ENCODE data around the gene HSD11B1.

The HSD11B1 gene

DNA sequence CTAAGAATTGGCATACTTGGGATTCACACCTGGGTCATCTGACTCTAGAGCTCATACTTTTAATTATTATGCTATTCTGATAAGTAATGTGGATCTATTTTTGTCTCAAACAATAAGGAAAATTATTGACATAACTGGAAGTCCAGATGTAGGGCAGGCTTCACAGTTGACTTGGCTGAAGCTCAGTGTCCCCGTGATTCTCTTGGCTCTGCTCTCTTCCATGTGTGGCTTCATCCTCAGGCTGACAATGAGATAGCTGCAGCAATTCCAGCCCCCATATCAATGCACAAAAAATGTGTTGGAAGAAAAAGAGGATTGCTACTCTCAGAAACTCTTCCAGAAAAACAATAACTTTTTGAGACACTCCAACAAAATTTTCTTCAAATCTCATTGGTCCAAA, 23.8 kb downstream of the HSD11B1 start:
- Histone ChIP-seq H3K9ac (ENCODE audit: low read length) (no peak overlapping the region), H3K27ac (ENCODE audit: low read depth, low read length) (no peak overlapping the region), H3K27me3 (ENCODE audit: control insufficient read depth in 1 of 2, insufficient read depth in 2 of 2, low read length in 2 of 2) (no peaks in the 10 kb centered on the region), H3K4me3 (ENCODE audit: low read depth in 1 of 2, low read length in 2 of 2) (no peak overlapping the region), H3K4me1 (ENCODE audit: insufficient read depth, low read length) (peaks cover 3% of the 10 kb centered on the region), H3K36me3 (ENCODE audit: insufficient read depth, low read length) (no peaks in the 10 kb centered on the region), H3K9me3 (ENCODE audit: low read length) (no peaks in the 10 kb centered on the region)

DNA sequence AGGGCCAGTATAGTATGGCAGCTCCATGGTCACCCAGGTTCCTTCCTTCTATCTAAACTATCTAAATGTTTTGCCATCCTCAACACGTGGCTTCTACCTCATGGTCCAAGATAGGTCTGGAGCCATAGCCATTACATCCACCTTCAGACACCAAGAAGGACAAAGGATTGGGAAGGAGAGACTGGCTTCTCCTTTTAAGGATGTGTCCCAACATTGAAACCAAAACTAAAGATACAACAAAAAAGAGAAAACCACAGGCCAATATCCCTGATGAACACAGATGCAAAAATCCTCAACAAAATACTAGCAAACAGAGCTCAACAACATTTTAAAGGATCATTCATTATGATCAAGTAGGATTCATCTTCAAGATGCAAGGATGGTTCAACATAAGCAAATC, 24.8 kb downstream of the HSD11B1 start:
- no peaks in the 10 kb centered on the region for H3K36me3 ChIP-seq (ENCODE audit: insufficient read depth, low read length)
- no peaks in the 10 kb centered on the region for H3K9me3 ChIP-seq (ENCODE audit: low read length)
- H3K9ac ChIP-seq (ENCODE audit: low read length): no peak overlapping the region
- H3K4me3 ChIP-seq (ENCODE audit: low read depth in 1 of 2, low read length in 2 of 2): no peak overlapping the region
- H3K27ac ChIP-seq (ENCODE audit: low read depth, low read length): no peak overlapping the region
- H3K4me1 ChIP-seq (ENCODE audit: insufficient read depth, low read length): peaks cover 10% of the 10 kb centered on the region
- H3K27me3 ChIP-seq (ENCODE audit: control insufficient read depth in 1 of 2, insufficient read depth in 2 of 2, low read length in 2 of 2): no peaks in the 10 kb centered on the region

DNA sequence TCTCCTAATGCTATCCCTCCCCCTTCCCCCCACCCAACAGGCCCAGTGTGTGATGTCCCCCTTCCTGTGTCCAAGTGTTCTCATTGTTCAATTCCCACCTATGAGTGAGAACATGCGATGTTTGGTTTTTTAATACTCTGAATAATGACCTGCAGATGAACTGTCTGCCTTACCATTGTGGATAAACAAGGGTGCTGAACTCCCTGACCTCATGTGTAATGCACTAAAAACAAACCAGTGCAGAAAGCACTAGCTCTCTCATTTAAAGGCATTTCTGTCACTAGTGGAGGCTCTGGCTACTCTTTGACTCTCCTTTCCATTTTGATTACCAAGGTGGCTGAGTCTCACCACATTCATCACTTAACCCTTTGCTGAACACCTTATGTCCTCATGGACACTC, 28.1 kb downstream of the HSD11B1 start:
- Histone ChIP-seq H3K27ac (ENCODE audit: low read depth, low read length) (no peak overlapping the region), H3K9me3 (ENCODE audit: low read length) (no peaks in the 10 kb centered on the region), H3K9ac (ENCODE audit: low read length) (no peak overlapping the region), H3K27me3 (ENCODE audit: control insufficient read depth in 1 of 2, insufficient read depth in 2 of 2, low read length in 2 of 2) (no peaks in the 10 kb centered on the region), H3K36me3 (ENCODE audit: insufficient read depth, low read length) (no peaks in the 10 kb centered on the region), H3K4me1 (ENCODE audit: insufficient read depth, low read length) (peaks cover 10% of the 10 kb centered on the region), H3K4me3 (ENCODE audit: low read depth in 1 of 2, low read length in 2 of 2) (no peak overlapping the region)

DNA sequence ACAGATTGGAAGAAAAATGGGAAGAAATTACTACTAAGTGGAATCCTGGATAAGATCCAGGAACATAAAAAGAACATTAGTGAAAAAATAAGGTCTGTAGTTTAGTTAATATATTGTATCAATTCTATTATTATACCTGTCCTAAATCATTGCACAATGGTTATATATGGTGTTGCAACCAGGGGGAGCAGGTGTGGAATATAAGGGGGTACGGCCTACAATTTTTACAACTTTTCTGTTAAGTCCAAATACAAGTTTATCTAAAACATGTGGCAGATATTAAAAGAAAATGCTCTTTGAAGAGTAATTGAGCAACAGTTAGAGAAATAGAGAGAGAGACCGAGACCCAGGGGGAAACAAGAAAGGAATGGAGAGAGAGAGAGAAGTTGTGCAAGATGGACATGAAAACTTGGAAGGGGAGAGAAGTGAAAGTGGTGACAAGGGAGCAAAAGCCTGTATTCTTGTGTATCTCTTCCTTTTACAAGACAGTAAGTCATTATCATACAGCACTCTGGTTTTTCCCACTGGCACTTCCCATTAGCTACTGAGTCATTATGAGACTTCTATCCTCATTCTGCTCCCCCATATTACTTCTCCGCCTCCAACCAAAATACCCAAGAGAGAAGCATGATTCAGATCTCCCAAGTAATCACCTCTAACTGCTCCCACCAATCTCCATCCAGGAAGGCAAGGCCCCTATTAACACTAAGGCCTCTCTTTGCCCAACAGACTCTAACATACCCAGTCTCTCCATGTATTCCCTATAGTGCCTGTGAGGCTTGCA, 29.0 kb downstream of the HSD11B1 start:
- no peaks in the 10 kb centered on the region for H3K9me3 ChIP-seq (ENCODE audit: low read length)
- H3K9ac ChIP-seq (ENCODE audit: low read length): no peak overlapping the region
- H3K27me3 ChIP-seq (ENCODE audit: control insufficient read depth in 1 of 2, insufficient read depth in 2 of 2, low read length in 2 of 2): no peaks in the 10 kb centered on the region
- no peaks in the 10 kb centered on the region for H3K36me3 ChIP-seq (ENCODE audit: insufficient read depth, low read length)
- H3K4me1 ChIP-seq (ENCODE audit: insufficient read depth, low read length): peaks cover 10% of the 10 kb centered on the region
- H3K4me3 ChIP-seq (ENCODE audit: low read depth in 1 of 2, low read length in 2 of 2): no peak overlapping the region
- no peak overlapping the region for H3K27ac ChIP-seq (ENCODE audit: low read depth, low read length)

DNA sequence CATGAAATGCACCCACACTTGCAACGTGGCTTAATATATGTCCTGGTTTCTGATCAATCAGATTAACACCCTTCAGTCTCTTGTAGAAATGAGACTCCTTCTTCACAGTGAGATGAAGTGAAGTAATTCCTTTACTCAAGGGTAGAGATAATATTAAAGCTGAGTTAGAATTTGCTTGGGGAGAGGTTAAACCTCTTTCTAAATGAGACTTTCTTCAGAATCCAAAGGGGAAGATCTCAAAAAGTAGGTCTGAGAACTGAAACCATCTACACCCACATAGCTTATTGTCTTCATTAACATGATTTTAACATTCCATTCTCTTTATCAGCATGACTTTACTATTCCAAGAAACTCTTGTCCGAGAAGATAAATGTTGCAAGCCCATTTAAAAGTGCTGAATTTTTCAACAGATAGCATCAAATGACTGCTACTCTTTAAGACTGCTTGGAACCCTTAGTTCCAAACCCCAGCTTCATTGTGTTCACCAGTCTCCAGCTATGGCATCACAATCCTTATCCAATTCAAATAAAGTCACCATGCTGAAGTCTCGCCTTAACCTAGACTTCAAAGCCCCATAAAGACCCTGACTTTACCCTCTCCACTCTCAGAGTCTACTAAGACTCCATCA, 32.0 kb downstream of the HSD11B1 start:
- Histone ChIP-seq H3K27ac (ENCODE audit: low read depth, low read length) (no peak overlapping the region), H3K36me3 (ENCODE audit: insufficient read depth, low read length) (no peaks in the 10 kb centered on the region), H3K27me3 (ENCODE audit: control insufficient read depth in 1 of 2, insufficient read depth in 2 of 2, low read length in 2 of 2) (no peaks in the 10 kb centered on the region), H3K4me1 (ENCODE audit: insufficient read depth, low read length) (peaks cover 11% of the 10 kb centered on the region), H3K9ac (ENCODE audit: low read length) (no peak overlapping the region), H3K4me3 (ENCODE audit: low read depth in 1 of 2, low read length in 2 of 2) (no peak overlapping the region), H3K9me3 (ENCODE audit: low read length) (no peaks in the 10 kb centered on the region)

DNA sequence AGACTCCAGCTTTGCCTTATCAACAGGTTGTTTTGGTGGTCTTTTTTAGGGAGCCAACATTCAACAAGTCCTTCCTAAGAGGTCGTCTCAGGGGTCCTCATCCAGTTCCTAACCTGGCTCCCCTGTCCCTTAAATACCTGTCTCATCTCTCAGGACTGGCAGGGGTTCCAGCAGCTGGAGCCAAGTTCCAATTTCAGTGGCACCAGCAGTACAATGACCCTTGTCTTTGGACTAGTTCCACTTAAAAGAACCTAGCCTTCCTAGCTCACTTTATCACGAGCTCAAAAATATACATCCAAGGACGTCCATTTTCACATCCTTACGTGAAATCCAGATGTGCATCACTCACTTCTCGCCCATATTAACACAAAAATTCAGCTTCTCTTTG, 32.5 kb downstream of the HSD11B1 start:
- no peaks in the 10 kb centered on the region for H3K27me3 ChIP-seq (ENCODE audit: control insufficient read depth in 1 of 2, insufficient read depth in 2 of 2, low read length in 2 of 2)
- peaks cover 15% of the 10 kb centered on the region for H3K4me1 ChIP-seq (ENCODE audit: insufficient read depth, low read length)
- no peak overlapping the region for H3K4me3 ChIP-seq (ENCODE audit: low read depth in 1 of 2, low read length in 2 of 2)
- H3K9ac ChIP-seq (ENCODE audit: low read length): no peak overlapping the region
- no peaks in the 10 kb centered on the region for H3K9me3 ChIP-seq (ENCODE audit: low read length)
- H3K36me3 ChIP-seq (ENCODE audit: insufficient read depth, low read length): no peaks in the 10 kb centered on the region
- no peak overlapping the region for H3K27ac ChIP-seq (ENCODE audit: low read depth, low read length)

DNA sequence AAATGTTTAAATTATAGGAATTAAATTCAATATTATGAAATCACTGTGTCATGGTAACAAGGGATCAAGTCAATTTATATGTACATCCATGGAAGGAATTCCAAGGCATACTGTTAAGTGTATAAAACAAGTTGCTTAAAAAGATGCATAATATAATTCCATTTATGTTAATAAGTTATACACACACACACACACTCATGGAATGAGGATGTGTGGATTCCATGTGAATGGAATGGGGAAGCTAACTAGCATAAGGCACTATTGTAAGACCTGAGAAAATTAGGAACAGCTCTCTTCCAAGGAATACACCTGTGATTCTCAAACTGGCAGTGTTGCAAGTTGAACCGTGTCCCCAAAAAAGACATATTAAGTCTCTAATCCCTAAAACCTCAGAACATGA, 33.6 kb downstream of the HSD11B1 start:
- H3K9me3 ChIP-seq (ENCODE audit: low read length): no peaks in the 10 kb centered on the region
- no peak overlapping the region for H3K4me3 ChIP-seq (ENCODE audit: low read depth in 1 of 2, low read length in 2 of 2)
- no peaks in the 10 kb centered on the region for H3K36me3 ChIP-seq (ENCODE audit: insufficient read depth, low read length)

DNA sequence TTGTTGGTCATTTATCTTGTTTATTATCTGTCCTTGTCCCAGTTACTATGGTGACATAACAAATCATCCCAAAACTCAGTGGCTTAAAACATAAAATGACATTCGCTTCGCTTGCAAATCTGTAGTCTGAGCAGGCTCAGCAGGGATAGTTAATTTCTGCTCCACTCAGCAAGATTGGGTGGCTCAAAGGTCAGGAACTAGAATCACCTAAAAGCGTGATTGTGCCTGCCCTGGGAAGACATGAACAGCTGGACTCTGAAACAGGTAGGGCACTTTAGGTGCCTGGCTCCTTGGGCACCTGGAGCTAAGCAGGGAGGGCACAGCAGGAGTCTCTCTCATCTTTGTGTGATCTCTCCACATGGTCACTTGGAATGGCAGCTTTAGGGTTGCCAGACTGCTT, 36.5 kb downstream of the HSD11B1 start:
- H3K27ac ChIP-seq (ENCODE audit: low read depth, low read length): no peak overlapping the region

More for the DNA sequence above, 33.6 kb downstream of the HSD11B1 start:
- H3K27me3 ChIP-seq (ENCODE audit: control insufficient read depth in 1 of 2, insufficient read depth in 2 of 2, low read length in 2 of 2): no peaks in the 10 kb centered on the region
- H3K4me1 ChIP-seq (ENCODE audit: insufficient read depth, low read length): peaks cover 12% of the 10 kb centered on the region
- H3K9ac ChIP-seq (ENCODE audit: low read length): no peak overlapping the region
- H3K27ac ChIP-seq (ENCODE audit: low read depth, low read length): no peak overlapping the region

DNA sequence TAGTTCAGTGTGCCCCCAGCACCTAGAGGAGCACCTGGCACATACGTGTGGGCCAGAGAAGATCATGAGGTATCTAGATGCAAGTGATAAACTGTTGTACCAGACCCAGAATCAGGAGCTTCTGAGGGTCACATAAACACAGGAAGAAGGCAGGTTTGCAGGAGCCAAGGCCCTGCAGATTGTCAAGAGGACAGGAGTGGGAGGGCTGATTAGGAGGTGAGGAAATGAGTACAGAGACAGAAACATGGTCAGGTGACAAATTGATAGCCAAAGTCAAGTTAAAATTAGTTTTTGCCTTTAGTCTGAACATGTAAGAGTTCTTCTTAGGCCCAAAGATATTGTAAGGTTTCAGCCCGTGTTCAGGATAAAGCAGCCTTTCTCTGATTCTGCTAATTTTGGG, 37.2 kb downstream of the HSD11B1 start:
- Histone ChIP-seq H3K4me3 (ENCODE audit: low read depth in 1 of 2, low read length in 2 of 2) (peak overlapping the region in 1 of 2 donors; percentile 24), H3K36me3 (ENCODE audit: insufficient read depth, low read length) (no peaks in the 10 kb centered on the region), H3K9ac (ENCODE audit: low read length) (no peak overlapping the region), H3K27ac (ENCODE audit: low read depth, low read length) (no peak overlapping the region), H3K27me3 (ENCODE audit: control insufficient read depth in 1 of 2, insufficient read depth in 2 of 2, low read length in 2 of 2) (no peaks in the 10 kb centered on the region), H3K4me1 (ENCODE audit: insufficient read depth, low read length) (peaks cover 5% of the 10 kb centered on the region), H3K9me3 (ENCODE audit: low read length) (no peaks in the 10 kb centered on the region)

More for the DNA sequence above, 36.5 kb downstream of the HSD11B1 start:
- H3K9ac ChIP-seq (ENCODE audit: low read length): no peak overlapping the region
- no peaks in the 10 kb centered on the region for H3K9me3 ChIP-seq (ENCODE audit: low read length)
- H3K36me3 ChIP-seq (ENCODE audit: insufficient read depth, low read length): no peaks in the 10 kb centered on the region
- no peaks in the 10 kb centered on the region for H3K27me3 ChIP-seq (ENCODE audit: control insufficient read depth in 1 of 2, insufficient read depth in 2 of 2, low read length in 2 of 2)
- no peak overlapping the region for H3K4me3 ChIP-seq (ENCODE audit: low read depth in 1 of 2, low read length in 2 of 2)
- peaks cover 5% of the 10 kb centered on the region for H3K4me1 ChIP-seq (ENCODE audit: insufficient read depth, low read length)

DNA sequence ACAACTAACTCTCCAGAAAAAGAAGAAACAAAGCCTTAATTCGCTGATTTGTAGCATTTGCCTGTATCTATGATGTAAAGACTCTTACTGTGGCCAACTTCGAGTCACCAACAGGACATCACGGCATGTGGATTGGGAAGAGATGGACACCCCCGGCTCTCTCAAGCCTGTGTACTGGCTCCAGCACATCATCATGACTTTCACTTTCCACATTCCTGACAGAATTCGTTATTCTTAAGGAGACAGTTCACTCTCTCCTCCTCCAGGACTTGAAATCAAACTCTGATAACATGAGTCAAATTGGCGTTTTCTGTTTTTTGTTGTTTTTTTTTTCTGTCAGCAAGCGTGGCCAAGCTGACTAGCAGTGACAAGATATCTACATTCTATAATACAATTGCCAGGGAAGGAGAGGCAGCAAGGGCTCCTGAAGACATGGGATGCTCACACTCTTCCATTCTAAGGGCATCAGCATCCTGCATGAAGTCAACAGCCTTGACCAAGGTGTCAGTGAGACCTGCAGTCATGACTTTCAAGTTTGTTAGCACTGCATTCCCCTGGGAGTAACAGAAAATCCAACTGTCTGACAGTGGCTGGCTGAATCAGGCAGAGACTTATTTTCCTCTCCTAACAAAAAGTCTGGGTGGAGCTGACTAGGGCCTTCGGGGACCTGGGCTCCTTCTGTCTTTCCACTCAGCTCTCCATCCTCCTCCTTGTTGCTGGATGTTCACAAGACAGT, 37.9 kb downstream of the HSD11B1 start:
- H3K4me1 ChIP-seq (ENCODE audit: insufficient read depth, low read length): peaks cover 5% of the 10 kb centered on the region
- no peaks in the 10 kb centered on the region for H3K36me3 ChIP-seq (ENCODE audit: insufficient read depth, low read length)
- no peaks in the 10 kb centered on the region for H3K9me3 ChIP-seq (ENCODE audit: low read length)
- no peak overlapping the region for H3K9ac ChIP-seq (ENCODE audit: low read length)
- H3K4me3 ChIP-seq (ENCODE audit: low read depth in 1 of 2, low read length in 2 of 2): peak overlapping the region in 1 of 2 donors; percentile 24
- H3K27me3 ChIP-seq (ENCODE audit: control insufficient read depth in 1 of 2, insufficient read depth in 2 of 2, low read length in 2 of 2): no peaks in the 10 kb centered on the region
- no peak overlapping the region for H3K27ac ChIP-seq (ENCODE audit: low read depth, low read length)

DNA sequence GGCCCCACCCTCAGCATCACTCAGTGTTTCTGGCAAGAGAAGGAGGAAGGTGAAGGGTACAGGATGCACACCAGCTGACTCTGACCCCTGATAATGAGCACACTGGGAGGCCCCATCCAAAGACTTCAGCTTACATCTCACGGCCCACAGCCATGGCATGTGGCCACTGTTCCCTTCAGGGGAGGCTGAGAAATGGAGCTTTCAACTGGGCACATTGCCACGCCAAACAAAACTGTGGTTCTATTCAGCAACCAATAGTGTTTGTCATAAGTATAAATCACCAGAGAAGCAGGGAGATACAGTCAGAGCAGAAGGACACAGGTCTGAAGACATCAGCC, 38.5 kb downstream of the HSD11B1 start:
- Histone ChIP-seq H3K9ac (ENCODE audit: low read length) (no peak overlapping the region), H3K36me3 (ENCODE audit: insufficient read depth, low read length) (no peaks in the 10 kb centered on the region), H3K4me3 (ENCODE audit: low read depth in 1 of 2, low read length in 2 of 2) (no peak overlapping the region), H3K4me1 (ENCODE audit: insufficient read depth, low read length) (peaks cover 5% of the 10 kb centered on the region), H3K27ac (ENCODE audit: low read depth, low read length) (no peak overlapping the region), H3K9me3 (ENCODE audit: low read length) (no peaks in the 10 kb centered on the region), H3K27me3 (ENCODE audit: control insufficient read depth in 1 of 2, insufficient read depth in 2 of 2, low read length in 2 of 2) (no peaks in the 10 kb centered on the region)
